ENCODE results near the gene MICOS13. TPM values are rescaled to one million over a fixed set of nuclear protein-coding genes. Genes with fewer than 3 reads are reported as not detected.
A peak's percentile ranks its signal among the peaks of the same experiment; 100 is the strongest.

MICOS13 gene
- total RNA-seq, 1 donor from 2014 or later: 48.0 TPM

DNA sequence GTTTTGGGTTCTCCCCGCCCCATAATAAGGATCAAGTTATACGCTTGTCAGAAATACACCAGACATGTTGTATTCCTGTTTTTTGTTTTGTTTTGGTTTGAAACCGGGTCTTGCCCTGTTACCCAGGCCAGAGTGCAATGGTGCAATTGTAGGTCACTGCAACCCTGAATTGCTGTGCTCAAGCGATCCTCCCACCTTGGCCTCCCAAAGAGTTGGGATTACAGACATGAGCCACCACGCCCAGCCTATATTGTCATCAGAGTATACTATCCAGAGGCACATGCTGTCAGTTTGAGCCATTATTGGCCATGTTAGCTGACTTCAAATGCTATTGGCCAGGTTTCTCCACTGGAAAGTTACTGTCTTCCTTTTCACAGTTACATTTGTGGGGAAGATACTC is 47.7 kb downstream of the MICOS13 start:
- Histone ChIP-seq H3K36me3 (ENCODE audit: insufficient read depth, low read length) (peaks cover 17% of the 10 kb centered on the region), H3K9ac (ENCODE audit: low read length) (no peak overlapping the region), H3K79me2 (ENCODE audit: insufficient read depth, low read length) (peaks cover 98% of the 10 kb centered on the region), H4K20me1 (ENCODE audit: insufficient read depth, low read length) (peaks cover 92% of the 10 kb centered on the region), H3K27me3 (ENCODE audit: insufficient read depth, low read length) (no peaks in the 10 kb centered on the region), H3K4me3 (ENCODE audit: insufficient read depth, low read depth, low read length) (no peak overlapping the region), H3K4me1 (ENCODE audit: insufficient read depth, low read length) (peaks cover 1% of the 10 kb centered on the region), H3K27ac (ENCODE audit: low read depth, low read length) (no peak overlapping the region), H3K4me2 (ENCODE audit: low read length) (no peak overlapping the region), H2AFZ (ENCODE audit: low read depth, low read length) (no peak overlapping the region), H3K9me3 (ENCODE audit: insufficient read depth, low read depth, low read length) (no peaks in the 10 kb centered on the region)
- FAIRE-seq (no peak), DNase-seq (ENCODE audit: low read depth) (no peak)
- no peaks in the 10 kb centered on the region for H3K27me3 Mint-ChIP-seq (ENCODE audit: low read depth, unreplicated experiment)
- H3K36me3 Mint-ChIP-seq (ENCODE audit: low read depth, unreplicated experiment): peaks cover 7% of the 10 kb centered on the region
- no peaks in the 10 kb centered on the region for H3K9me3 Mint-ChIP-seq (ENCODE audit: unreplicated experiment)
- TF ChIP-seq, protein P1, sequence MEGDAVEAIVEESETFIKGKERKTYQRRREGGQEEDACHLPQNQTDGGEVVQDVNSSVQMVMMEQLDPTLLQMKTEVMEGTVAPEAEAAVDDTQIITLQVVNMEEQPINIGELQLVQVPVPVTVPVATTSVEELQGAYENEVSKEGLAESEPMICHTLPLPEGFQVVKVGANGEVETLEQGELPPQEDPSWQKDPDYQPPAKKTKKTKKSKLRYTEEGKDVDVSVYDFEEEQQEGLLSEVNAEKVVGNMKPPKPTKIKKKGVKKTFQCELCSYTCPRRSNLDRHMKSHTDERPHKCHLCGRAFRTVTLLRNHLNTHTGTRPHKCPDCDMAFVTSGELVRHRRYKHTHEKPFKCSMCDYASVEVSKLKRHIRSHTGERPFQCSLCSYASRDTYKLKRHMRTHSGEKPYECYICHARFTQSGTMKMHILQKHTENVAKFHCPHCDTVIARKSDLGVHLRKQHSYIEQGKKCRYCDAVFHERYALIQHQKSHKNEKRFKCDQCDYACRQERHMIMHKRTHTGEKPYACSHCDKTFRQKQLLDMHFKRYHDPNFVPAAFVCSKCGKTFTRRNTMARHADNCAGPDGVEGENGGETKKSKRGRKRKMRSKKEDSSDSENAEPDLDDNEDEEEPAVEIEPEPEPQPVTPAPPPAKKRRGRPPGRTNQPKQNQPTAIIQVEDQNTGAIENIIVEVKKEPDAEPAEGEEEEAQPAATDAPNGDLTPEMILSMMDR (IDR thresholded peaks at IDR 0.05; ENCODE audit: insufficient read depth, low read depth, low read length): no peak
- no peak for TF ChIP-seq EZH2 (IDR thresholded peaks at IDR 0.05; ENCODE audit: insufficient read depth, low read length)
- H3K4me3 Mint-ChIP-seq (ENCODE audit: unreplicated experiment): no peak overlapping the region
- no peak overlapping the region for H3K27ac Mint-ChIP-seq (ENCODE audit: unreplicated experiment)
- peaks cover 16% of the 10 kb centered on the region for H3K4me1 Mint-ChIP-seq (ENCODE audit: low read depth, unreplicated experiment)

DNA sequence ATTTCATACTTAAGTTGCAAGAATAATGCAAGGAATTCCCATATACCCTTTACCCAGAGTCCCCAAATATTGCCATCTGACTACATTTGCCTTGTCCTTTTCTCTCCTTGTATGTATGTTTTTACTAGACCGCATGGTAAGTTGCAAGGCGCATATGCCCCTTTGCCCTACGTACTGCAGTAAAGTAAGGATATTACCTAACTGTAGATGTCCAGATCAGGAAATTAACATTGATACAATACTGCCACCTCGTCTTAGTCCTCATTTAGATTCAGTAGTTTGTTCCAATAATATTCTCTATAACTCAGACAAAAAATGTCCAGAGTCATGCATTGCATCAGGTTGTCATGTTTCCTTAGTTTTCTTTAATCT is 48.1 kb downstream of the MICOS13 start:
- no peaks in the 10 kb centered on the region for H3K9me3 Mint-ChIP-seq (ENCODE audit: unreplicated experiment)
- Histone ChIP-seq H4K20me1 (ENCODE audit: insufficient read depth, low read length) (peaks cover 92% of the 10 kb centered on the region), H3K4me2 (ENCODE audit: low read length) (no peak overlapping the region), H3K9me3 (ENCODE audit: insufficient read depth, low read depth, low read length) (no peaks in the 10 kb centered on the region), H3K9ac (ENCODE audit: low read length) (no peak overlapping the region), H2AFZ (ENCODE audit: low read depth, low read length) (no peak overlapping the region), H3K27ac (ENCODE audit: low read depth, low read length) (no peak overlapping the region), H3K36me3 (ENCODE audit: insufficient read depth, low read length) (peaks cover 18% of the 10 kb centered on the region), H3K4me3 (ENCODE audit: insufficient read depth, low read depth, low read length) (no peak overlapping the region), H3K27me3 (ENCODE audit: insufficient read depth, low read length) (no peaks in the 10 kb centered on the region), H3K79me2 (ENCODE audit: insufficient read depth, low read length) (peaks cover 98% of the 10 kb centered on the region), H3K4me1 (ENCODE audit: insufficient read depth, low read length) (peaks cover 6% of the 10 kb centered on the region)
- H3K4me3 Mint-ChIP-seq (ENCODE audit: unreplicated experiment): no peak overlapping the region
- H3K27ac Mint-ChIP-seq (ENCODE audit: unreplicated experiment): no peak overlapping the region
- DNase-seq (ENCODE audit: low read depth) (no peak), FAIRE-seq (no peak)
- no peaks in the 10 kb centered on the region for H3K27me3 Mint-ChIP-seq (ENCODE audit: low read depth, unreplicated experiment)
- H3K4me1 Mint-ChIP-seq (ENCODE audit: low read depth, unreplicated experiment): peaks cover 20% of the 10 kb centered on the region
- H3K36me3 Mint-ChIP-seq (ENCODE audit: low read depth, unreplicated experiment): peaks cover 10% of the 10 kb centered on the region
- TF ChIP-seq EZH2 (IDR thresholded peaks at IDR 0.05; ENCODE audit: insufficient read depth, low read length): no peak
- TF ChIP-seq, protein P1 (IDR thresholded peaks at IDR 0.05; ENCODE audit: insufficient read depth, low read depth, low read length): no peak

DNA sequence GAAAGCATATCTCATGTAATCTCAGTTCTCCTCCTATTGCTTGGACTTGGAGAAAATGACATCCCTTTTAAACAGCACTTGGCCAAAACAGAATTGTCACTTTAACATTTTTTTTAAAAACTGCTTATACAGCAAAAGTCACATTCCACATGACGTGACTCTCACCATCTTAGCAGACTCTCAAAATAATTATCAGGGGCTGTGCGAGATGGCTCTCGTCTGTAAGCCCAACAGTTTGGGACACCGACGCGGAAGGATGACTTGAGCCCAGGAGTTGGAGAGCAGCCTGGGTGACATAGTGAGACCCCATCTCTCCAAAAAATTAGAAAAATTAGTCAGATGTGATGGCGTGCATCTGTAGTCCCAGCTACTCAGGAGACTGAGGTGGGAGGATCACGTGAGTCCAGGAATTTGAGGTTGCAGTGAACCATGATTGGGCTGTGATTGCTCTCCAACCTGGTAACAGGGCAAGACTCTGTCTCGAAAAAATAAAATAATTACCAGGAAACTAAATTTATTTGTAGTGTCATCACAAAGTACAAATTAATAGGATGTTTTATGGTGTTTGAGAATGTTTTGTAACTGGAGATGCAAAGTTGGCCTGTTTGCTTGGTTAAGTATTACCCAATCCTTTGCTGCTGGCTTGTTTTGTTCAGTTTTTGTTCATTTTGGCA is 48.6 kb downstream of the MICOS13 start:
- Histone ChIP-seq H3K4me2 (ENCODE audit: low read length) (no peak overlapping the region), H2AFZ (ENCODE audit: low read depth, low read length) (no peak overlapping the region), H4K20me1 (ENCODE audit: insufficient read depth, low read length) (peaks cover 96% of the 10 kb centered on the region), H3K9ac (ENCODE audit: low read length) (no peak overlapping the region), H3K27ac (ENCODE audit: low read depth, low read length) (no peak overlapping the region), H3K9me3 (ENCODE audit: insufficient read depth, low read depth, low read length) (no peaks in the 10 kb centered on the region), H3K27me3 (ENCODE audit: insufficient read depth, low read length) (no peaks in the 10 kb centered on the region), H3K4me3 (ENCODE audit: insufficient read depth, low read depth, low read length) (no peak overlapping the region), H3K4me1 (ENCODE audit: insufficient read depth, low read length) (peaks cover 8% of the 10 kb centered on the region), H3K36me3 (ENCODE audit: insufficient read depth, low read length) (peaks cover 19% of the 10 kb centered on the region), H3K79me2 (ENCODE audit: insufficient read depth, low read length) (peaks cover 98% of the 10 kb centered on the region)
- H3K4me3 Mint-ChIP-seq (ENCODE audit: unreplicated experiment): no peak overlapping the region
- H3K4me1 Mint-ChIP-seq (ENCODE audit: low read depth, unreplicated experiment): peaks cover 20% of the 10 kb centered on the region
- no peaks in the 10 kb centered on the region for H3K27me3 Mint-ChIP-seq (ENCODE audit: low read depth, unreplicated experiment)
- FAIRE-seq (no peak), DNase-seq (ENCODE audit: low read depth) (no peak)
- H3K9me3 Mint-ChIP-seq (ENCODE audit: unreplicated experiment): no peaks in the 10 kb centered on the region
- TF ChIP-seq, protein P1 (IDR thresholded peaks at IDR 0.05; ENCODE audit: insufficient read depth, low read depth, low read length): no peak
- TF ChIP-seq EZH2 (IDR thresholded peaks at IDR 0.05; ENCODE audit: insufficient read depth, low read length): no peak
- H3K36me3 Mint-ChIP-seq (ENCODE audit: low read depth, unreplicated experiment): peaks cover 10% of the 10 kb centered on the region
- peak overlapping the region; percentile 21 for H3K27ac Mint-ChIP-seq (ENCODE audit: unreplicated experiment)

Measured in astrocyte (in vitro differentiated cells and primary cell).